GM10266 (cell line): ENCODE results near the gene ADGRD1.

Experiments
- DNase-seq: peaks from one replicate; pipeline ENCODE4 v3.0.0; 2012; ENCODE audit errors: extremely low spot score
- TF ChIP-seq, protein P1 (sequence below): IDR thresholded peaks from 2 replicates; pipeline ENCODE4 v1.5.1; 2012; ENCODE audit warnings: mild to moderate bottlenecking, low read depth; ENCODE audit not compliant: control insufficient read depth, insufficient read depth; ENCODE audit errors: missing control alignments

Gene ADGRD1

GRCh38 chr12:130938186-130938585, 15.5 kb upstream of the ADGRD1 start:
- no peak for DNase-seq
- TF ChIP-seq, protein P1, sequence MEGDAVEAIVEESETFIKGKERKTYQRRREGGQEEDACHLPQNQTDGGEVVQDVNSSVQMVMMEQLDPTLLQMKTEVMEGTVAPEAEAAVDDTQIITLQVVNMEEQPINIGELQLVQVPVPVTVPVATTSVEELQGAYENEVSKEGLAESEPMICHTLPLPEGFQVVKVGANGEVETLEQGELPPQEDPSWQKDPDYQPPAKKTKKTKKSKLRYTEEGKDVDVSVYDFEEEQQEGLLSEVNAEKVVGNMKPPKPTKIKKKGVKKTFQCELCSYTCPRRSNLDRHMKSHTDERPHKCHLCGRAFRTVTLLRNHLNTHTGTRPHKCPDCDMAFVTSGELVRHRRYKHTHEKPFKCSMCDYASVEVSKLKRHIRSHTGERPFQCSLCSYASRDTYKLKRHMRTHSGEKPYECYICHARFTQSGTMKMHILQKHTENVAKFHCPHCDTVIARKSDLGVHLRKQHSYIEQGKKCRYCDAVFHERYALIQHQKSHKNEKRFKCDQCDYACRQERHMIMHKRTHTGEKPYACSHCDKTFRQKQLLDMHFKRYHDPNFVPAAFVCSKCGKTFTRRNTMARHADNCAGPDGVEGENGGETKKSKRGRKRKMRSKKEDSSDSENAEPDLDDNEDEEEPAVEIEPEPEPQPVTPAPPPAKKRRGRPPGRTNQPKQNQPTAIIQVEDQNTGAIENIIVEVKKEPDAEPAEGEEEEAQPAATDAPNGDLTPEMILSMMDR, result no peak

- DNase-seq, result no peak
- TF ChIP-seq, protein P1, result no peak
These were observed 8.8 kb upstream of the ADGRD1 start for GRCh38 chr12:130944878-130945277.

GRCh38 chr12:130945786-130946492, 7.8 kb upstream of the ADGRD1 start:
- TF ChIP-seq, protein P1, result no peak

DNA sequence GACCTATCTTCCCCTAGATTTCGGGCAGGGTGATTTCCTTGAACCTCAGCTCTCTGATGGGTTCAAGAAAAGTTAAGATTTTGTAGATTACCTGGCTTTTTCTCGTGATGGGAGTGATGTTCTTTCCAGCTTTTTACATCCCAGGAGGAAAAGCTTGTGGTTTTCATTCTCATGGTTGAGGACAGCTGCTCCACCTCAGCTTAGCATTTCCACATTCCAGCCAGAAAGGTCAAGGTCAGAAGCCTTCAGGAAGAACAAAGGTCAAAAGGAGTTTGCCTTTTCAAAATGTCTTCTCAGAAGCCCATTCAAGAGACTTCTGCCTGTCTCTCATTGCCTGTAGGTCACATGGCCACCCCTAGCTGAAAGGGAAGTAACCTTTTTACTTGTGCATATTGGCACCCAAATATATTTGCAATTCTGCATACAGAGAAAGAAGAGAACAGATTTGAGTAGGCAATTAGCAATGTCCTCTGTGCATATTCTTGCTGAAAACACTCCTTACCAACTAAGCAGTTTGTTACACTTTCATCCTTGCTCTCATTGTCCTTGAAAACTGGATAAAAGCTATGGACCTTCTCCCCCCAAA, 6.6 kb upstream of the ADGRD1 start:
- TF ChIP-seq, protein P1, result no peak
- DNase-seq, result no peak

More at GRCh38 chr12:130945786-130946492, 7.8 kb upstream of the ADGRD1 start:
- no peak for DNase-seq

DNA sequence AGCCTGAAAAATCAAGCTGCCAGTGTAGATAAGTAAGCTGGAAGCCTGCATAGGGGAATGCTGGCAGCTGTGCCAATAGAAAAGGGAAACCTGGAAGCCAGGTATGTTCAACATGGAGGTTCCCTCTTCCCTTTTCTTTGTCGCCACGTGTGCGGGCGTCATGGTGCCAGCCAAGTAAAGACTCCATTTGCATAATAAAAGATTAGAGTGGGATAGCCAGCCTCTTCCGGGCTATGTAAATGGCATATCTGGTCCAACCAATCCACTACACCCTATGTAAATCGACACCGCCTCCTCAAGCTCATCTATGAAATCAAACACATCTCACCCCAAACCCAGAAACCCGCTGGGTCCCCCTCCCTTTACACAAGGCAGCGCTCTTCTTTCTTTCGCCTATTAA, 5.6 kb upstream of the ADGRD1 start:
- no peak for DNase-seq
- TF ChIP-seq, protein P1, result no peak

DNA sequence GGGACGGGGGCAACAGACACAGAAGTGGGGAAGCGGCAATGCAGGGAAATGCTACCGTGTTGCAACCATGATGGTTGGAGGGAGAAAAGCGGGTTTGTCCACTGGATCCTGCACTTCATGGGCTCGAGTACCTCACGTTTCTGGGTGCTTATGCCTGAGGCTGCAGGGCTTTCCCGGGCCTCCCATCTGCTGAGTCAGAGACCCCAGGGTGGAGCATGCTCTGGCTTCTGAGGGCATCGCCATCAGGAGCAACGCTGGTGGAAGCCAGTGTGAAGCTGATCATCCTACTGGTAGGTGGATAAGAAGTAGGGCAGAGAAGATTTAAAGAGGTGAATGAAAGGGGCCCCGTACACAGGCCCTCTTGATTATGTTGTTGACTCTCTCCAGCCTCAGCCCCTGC, 5.0 kb upstream of the ADGRD1 start:
- TF ChIP-seq, protein P1, result no peak

DNA sequence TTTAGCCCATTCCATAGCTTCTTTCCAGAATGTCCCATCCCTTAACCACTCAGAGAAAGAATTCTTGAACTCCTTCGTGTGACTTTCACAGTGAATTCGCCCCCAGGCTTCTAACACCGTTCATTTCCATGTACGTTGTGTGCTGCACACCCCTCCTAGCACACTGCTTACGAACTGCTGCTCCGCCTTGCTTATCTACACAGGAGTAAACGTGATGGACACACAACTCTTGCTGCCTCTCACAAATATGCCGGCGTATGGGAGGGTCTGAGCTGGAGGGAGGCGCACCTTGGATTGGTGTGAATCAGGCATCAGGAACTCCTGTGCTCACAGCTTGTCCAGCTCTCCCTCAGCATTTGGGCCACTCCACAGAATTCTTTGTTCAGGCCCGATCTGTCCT, 3.9 kb upstream of the ADGRD1 start:
- no peak for DNase-seq
- TF ChIP-seq, protein P1, result no peak

More for the DNA sequence above, 5.0 kb upstream of the ADGRD1 start:
- no peak for DNase-seq
